ENCODE measurements around the gene TMEM192. TPM values are rescaled to one million over a fixed set of nuclear protein-coding genes. Genes with fewer than 3 reads are reported as not detected.
A peak's percentile ranks its signal among the peaks of the same experiment; 100 is the strongest.
"Not testable (repeated sequence)": the region's sequence is repeated elsewhere in the genome, so short reads cannot be mapped to it uniquely, and the experiment has no call there.

Gene TMEM192
- polyA plus RNA-seq, 5 donors, result 13.9 to 23.7 (median 19.5) TPM

DNA sequence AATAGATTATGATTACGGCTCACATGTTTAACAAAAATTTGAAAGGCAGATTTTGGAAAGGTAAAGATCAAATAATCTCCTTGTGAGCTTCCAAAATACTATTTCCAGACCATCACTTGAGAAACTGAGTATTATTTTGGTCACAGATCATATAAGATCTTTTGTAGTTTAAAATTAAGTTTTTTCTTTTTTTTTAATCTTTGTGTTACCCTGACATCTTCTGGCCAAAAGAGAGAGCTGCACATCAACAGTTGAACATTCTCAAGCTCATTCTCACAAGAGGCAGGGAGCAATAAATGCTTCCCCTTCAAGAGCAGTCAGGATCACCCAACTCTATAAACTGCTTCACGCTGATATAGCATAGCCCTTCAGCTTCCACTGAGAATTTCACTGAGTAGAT, 15.9 kb downstream of the TMEM192 start:
- DNase-seq, result peak; percentile 8 to 17

DNA sequence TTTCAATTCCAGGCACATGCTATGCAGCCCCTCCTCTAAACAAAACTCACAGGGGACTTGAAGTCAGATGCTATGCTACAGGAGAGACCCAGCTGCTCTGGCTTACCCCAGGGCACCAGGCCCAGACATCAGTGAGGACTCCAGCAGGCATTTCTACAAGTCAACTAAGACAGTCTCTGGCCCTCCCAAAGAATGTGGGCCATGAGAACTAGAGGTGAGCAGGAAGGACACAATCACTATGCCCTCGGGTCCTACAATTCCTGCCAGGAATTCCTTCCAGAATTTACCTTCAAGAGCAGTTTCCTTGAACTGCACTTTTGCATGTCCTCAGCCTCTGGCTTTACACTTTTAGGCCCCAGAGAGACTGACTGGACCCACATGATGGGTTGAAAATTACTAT, 17.4 kb downstream of the TMEM192 start:
- DNase-seq, result no peak

DNA sequence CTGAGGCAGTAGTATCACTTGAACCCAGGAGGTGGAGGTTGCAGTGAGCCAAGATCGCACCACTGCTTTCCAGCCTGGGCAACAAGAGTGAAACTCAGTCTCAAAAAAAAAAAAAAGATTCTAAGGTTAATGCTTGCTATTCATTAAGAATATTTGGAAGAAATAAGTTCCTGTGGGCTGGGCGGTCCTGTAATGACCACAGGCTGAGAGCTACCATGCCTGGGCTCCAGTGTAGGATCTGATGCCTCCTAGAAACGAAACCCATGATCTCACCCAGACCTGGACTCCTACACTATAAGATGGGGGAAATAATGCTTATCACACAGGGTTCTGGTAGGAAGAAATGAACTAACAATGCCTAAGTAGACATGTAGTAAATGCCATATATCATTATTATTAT, 17.8 kb downstream of the TMEM192 start:
- no peak for DNase-seq

DNA sequence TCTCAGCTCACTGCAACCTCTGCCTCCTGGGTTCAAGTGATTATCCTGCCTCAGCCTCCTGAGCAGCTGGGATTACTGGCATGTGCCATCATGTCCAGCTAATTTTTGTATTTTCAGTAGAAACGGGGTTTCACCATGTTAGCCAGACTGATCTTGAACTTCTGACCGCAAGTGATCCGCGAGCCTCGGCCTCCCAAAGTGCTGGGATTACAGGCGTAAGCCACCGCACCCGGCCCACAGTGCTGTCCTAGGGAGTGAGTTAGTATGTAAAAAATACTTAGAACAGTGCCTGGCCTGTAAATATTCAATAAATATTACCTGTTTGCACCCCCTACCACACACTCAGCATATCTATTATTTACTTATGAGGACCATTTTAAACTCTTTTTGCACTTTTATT, 20.5 kb downstream of the TMEM192 start:
- DNase-seq, result not testable (repeated sequence)

DNA sequence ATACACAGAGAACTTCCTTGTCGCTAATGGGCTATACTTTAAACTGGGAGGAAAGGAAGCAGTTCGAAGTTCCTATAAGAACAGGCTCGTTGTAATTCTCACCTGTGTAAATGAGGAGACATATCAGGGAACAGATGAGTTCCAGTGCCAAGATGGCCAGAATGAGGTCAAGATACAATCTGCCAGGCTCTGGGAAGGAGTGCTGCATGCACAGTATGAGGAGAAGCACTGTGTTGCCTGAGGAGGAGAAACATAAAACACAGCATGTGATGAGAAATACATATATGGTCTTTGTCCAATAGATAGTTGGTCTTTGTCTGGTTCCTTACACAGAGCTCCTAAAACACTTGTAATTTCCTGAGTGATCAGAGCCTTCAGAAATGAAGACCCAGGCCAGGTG, 24.3 kb downstream of the TMEM192 start:
- no peak for DNase-seq

DNA sequence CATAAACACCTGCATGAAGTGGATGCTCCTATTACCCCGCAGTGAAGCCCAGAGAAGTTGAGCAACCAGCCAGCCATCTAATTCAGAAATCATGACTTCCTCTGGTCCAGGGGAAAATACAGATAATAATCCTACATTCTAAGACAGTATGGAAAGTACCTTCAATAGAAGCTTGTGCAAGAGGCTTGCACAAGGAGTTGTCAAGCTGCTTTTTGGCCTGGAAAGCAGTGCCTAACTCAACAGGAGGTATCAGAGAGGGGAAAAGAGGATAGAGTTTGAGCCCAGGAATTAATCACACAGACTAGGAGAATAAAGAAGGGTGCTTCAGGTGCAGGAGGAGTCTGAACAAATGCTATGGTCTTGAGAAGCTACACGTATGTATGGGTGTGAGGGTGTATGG, 26.7 kb downstream of the TMEM192 start:
- no peak for DNase-seq

DNA sequence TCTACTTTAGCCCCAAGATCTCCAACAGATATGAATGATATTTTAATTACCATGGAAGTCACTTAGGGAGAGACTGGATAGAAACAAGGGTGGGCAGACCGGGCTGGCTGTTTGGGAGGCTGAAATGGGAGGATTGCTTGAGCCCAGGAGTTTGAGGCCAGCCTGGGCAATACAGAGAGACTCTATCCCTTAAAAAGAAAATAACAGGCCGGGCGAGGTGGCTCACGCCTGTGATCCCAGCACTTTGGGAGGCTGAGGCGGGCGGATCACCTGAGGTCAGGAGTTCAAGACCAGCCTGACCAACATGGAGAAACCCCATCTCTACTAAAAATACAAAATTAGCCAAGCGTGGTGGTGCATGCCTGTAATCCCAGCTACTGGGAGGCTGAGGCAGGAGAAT, 27.9 kb downstream of the TMEM192 start:
- not testable (repeated sequence) for DNase-seq

DNA sequence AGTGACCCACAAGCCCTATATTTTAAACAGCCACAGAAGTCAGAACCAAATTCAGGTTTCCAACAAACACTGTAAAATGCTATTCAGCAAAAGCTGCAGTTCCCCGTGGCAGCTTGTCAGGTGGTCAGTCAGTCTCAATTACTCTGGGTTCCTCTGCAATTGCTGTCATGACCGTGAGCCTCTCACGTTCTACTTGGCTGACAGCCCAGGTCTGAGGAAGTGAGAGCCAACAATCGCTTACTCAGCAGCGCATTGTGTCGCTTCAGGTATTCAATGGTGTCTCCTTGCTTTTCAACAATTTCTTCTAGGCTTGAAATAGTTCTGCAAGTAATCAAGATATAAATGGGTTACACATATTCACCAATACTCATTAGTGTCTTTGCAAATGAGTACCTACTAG, 33.2 kb downstream of the TMEM192 start:
- no peak for DNase-seq

DNA sequence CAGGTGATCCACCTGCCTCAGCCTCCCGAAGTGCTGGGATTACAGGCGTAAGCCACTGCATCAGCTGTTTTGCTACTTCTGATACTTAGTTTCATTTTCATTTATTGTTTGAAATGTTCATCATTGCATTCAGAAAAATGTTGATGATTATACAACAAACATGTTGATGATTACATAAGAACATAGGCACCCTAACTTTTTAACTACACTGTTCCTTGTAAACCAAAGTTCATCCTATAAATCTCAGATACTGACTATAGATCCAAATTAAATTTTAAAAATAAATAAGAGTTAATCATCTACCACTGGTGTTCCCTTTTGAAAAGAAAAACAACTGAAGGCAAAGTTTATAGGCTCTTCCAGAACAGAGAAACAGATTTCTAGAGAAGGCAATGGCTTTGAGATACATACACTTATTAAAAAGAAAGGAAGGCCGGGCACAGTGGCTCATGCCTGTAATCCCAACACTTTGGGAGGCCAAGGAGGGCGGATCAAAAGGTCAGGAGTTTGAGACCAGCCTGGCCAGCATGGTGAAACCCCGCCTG, 35.6 kb downstream of the TMEM192 start:
- no peak for DNase-seq

DNA sequence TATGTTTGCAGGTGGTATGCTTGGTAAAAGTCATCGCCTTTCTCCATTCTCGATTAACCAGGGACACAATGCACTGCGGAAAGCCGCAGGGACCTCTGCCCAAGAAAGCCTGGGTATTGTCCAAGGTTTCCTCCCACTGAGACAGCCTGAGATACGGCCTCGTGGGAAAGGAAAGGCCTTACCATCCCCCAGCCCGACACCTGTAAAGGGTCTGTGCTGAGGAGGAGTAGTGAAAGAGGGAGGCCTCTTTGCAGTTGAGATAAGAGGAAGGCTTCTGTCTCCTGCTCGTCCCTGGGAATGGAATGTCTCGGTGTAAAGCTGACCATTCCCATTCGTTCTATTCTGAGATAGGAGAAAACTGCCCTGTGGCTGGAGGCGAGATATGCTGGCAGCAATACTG, 39.3 kb downstream of the TMEM192 start:
- not testable (repeated sequence) for DNase-seq

DNA sequence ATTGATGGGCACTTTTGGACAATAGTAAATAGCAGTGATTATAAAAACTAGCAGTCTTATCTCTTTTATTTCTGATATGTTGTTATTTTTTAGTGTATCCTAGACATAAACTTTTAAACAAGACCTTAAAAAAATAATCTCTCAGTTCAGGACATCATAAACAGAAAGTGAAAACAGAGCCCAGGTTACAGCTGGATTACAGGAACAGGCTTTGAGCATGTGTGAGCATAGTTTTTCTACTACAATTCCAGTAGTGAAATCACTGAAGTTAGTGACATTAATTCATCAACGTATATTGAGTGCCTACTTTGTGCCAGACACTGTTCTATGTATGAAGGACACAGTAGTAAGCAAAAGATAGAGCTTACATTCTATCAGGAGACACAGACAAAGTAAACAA, 42.1 kb downstream of the TMEM192 start:
- no peak for DNase-seq

DNA sequence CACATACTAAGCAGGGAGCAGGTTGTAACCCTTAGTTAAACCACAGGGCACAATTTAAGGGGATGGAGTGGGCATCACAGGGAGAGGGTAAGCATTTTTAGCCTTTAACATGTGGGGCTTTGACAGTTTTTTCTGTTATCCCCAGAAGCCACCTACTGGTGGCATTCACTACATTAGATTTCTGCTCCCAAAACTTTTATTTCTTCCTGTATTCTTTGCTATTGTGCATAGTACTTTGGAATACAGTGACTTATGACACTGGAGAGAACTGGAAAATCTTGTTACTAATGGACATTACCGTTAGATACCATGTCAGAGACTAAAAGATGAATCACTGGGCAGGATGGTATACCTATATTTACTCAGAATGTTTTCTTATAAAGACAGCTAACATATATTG, 51.7 kb downstream of the TMEM192 start:
- no peak for DNase-seq

DNA sequence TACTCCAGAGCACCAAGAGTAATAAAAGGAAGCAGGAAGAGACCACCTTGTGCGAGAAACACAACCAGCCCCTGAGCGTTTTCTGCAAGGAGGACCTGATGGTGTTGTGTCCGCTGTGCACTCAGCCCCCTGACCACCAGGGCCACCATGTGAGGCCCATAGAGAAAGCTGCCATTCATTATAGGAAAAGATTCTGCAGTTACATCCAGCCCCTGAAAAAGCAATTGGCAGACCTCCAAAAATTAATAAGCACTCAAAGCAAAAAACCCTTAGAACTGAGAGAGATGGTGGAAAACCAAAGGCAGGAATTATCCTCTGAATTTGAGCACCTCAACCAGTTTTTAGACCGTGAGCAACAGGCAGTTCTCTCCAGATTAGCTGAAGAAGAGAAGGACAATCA, 53.3 kb downstream of the TMEM192 start:
- DNase-seq, result peak in 1 of 2 donors; percentile 13

DNA sequence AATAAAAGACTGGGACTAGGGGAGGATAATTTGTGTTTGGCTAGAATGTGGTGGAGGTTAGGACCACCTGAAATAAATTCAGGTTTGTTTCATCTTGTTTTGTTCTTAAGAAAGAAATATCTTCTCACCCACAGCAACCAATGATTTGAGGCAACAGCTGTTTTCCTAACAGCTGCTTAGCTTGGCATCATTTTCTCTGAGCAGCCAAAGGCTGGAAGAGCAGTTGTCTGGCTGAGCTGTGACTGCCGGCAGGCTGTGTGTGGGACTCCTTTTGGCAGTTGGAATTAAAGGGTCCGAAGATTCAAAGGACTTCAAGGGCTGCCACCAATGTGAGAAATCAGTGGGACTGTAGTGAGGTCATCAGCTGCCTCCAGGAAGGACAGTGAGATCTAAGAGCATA, 54.0 kb downstream of the TMEM192 start:
- DNase-seq, result no peak

DNA sequence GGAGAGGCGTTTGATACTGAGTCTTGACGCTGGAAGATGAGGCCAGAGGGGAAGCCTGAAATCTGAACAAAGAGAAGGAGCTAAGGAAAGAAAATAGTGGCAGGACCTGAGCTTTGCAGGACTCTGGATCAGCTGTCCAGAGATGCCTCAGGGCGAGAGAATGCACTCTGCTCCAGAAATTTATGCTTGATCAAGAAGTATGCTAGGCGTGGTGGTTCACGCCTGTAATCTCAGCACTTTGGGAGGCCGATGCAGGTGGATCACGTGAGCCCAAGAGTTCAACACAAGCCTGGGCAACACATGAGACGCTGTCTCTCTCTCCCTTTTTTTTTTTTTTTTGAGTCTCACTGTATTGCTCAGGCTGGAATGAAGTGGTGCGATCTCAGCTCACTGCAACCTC, 57.1 kb downstream of the TMEM192 start:
- no peak for DNase-seq

DNA sequence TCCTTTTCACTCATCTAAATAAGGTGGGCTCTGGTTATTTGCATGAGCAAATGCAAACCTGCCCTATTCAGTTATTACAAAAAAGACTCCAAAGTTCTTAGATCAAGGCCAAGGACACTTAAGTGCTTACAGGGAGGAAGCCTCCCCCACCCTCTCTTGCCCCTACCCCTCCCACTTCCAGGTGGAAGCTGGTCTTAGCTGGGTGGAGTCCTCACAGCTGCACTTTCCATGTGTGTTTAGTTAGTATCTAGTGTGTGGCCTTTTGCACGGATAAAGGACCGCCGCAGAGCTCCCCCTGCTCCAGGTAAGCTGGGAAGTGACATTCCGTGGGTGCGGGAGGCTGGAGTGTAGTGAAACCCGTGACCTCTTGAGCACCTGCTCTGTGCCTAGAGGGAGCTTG, 59.0 kb downstream of the TMEM192 start, which contains the start of gene TRIM75:
TSS of gene TRIM75 (plus strand) at position 222 of the 400 bp plus-strand sequence. CDS start 5,282 bp downstream, outside the sequence.
- DNase-seq, result no peak

DNA sequence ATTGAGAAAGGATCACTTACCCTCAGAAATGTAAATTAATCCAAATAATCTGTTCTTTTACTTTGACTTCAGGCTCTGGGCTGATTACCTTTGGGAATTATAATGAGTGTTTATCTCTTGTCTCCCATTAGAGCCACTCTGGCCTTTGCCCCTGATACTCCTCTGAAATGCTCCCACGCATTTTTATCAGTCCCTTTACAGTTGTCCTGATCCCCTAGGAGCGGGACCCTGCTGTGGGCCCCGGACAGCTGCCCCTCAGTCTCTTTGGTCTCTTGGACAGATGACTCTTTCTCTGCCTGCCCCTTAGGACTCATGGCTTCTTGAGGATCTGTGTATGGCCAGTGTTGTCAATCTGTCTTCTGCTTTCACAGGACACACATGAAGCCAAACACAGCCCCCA, 60.0 kb downstream of the TMEM192 start:
- DNase-seq, result no peak

DNA sequence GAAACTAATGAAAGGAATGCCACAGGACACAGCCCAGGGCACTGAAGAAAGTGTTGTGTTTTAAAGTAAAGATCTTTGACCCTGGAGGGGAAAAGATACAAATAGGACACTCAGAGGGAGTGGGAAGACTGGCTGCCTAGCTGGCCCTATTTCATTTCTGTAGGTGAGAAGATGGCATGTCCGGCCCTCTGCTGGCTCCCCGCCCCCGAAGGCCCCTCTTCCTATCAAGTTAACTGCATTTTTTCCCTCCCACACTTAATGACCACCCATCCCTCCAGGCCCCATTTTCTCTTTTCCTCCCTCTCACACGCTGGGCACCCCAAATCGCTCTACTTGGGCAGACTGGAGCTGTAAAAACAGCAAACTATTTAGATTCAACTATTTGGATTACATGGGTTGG, 64.5 kb downstream of the TMEM192 start:
- DNase-seq, result no peak

DNA sequence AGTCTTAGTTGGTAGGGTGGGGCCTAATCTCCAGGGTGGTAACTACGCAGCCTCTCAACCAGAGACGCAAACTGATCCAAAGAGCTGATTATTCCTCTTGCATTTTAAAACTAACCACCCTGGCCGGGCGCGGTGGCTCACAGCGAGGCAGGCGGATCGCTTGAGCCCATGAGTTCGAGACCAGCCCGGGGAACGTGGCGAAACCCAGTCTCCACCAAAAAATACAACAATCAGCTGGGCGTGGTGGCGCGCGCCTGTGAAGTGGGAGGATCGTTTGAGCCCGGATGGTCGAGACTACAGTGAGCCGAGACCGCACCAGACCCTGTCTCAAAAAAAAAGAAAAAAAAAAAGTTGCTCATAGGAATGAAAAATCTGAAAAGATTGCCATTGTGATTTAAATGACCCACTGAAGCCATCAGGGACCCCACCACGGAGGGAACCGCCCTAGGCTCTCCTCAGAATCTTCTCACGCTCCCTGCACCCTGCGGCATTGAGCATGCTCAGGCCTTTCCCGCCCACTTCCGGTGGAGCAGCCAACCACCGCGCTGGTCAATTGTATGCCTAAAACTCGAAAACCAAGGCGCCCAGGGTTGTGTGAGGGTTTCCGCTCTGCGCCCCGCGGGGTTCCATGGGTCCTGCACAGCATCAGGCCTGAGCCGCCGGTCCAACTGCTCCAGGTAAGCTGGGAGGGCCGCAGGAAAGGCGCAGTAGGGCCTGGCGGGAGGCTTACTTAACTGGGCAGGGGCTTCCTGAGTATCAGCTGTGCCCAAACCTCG, 81.0 kb downstream of the TMEM192 start, which contains the start of gene TRIM60:
TSS of gene TRIM60 (plus strand) at position 564 of the 776 bp plus-strand sequence. CDS start 8,074 bp downstream, outside the sequence.
- no peak for DNase-seq

DNA sequence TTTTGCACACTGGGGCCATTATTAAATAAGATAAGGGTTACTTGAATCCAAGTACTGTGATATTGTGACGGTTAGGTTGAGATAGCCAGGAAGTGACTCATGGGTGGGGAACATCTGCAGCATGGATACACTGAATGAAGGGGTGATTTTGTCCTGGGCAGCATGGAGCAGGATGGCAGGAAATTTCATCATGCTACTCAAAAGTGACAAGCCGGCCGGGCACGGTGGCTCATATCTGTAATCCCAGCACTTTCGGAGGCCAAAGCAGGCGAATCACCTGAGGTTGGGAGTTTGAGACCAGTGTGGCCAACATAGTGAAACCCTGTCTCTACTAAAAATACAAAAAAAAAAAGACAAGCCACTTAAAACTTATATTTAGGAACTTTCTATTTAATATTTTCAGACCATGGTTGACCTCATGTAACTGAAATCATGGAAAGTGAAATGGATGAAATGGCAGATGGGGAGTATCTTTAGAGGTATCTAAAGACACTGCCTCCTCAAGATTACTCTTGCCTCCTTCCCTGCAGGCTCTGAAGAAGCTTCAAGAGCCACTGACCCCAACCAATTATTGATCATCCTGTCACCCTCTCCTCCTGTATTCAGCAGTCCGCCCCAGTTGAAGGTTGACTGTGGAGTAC, 84.8 kb downstream of the TMEM192 start:
- no peak for DNase-seq

DNA sequence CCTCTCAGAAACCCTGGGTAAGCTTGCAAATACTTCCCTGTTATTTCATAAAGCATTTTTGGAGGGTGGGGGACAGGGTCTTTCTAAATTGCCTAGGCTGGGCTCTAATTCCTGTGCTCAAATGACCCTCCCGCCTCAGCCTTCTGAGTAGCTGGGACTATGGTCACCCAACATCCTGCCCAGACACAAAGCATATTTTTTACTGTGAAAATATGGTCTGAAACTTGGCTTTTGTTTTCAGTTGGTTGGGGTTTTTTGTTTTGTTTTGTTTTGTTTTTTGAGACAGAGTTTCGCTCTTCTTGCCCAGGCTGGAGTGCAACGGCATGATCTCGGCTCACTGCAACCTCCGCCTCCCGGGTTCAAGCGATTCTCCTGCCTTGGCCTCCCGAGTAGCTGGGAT, 86.9 kb downstream of the TMEM192 start:
- DNase-seq, result not testable (repeated sequence)
